GM13977 (cell line): ENCODE measurements around the gene OSTN.

Source experiments
- DNase-seq: peaks from one replicate; pipeline ENCODE4 v3.0.0; 2012; ENCODE audit warnings: low spot score
- CTCF ChIP-seq: IDR thresholded peaks from 2 replicates; pipeline ENCODE4 v1.5.1; 2012; ENCODE audit warnings: mild to moderate bottlenecking, control low read depth; ENCODE audit not compliant: insufficient read depth; ENCODE audit errors: extremely low read depth, missing control alignments
- in situ Hi-C: fragments of 300-500 bp; cut with MboI; formaldehyde crosslinking; loops from one replicate; pipeline ENCODE4 v1.12.0; 2022; ENCODE audit warnings: low sequenced_read_pairs, low pct_unique_long_range_greater_than_20kb, mixed read lengths, inconsistent platforms; ENCODE audit not compliant: unreplicated experiment

Gene OSTN

GRCh38 chr3:191314109-191314728 lies 115.2 kb downstream of the OSTN start:
- no peak for DNase-seq
- in situ Hi-C loops: no loop called here
- TF ChIP-seq CTCF: no peak
